Common myeloid progenitor, CD34-positive (primary cell): ENCODE results near the gene ATXN2.

Experiments
- CTCF ChIA-PET: fragments of 350-600 bp; sonication (Branson Sonifier 250); formaldehyde crosslinking; loops from one replicate; lab custom pipeline; 2021; ENCODE audit warnings: antibody characterized with exemption; lab: Charles Lee
- POLR2A ChIA-PET: fragments of 350-600 bp; sonication (Branson Sonifier 250); formaldehyde crosslinking; loops from one replicate; lab custom pipeline; 2021; ENCODE audit warnings: antibody characterized with exemption; lab: Charles Lee
- DNase-seq, 3 donors: peaks; one replicate each; pipeline versions ENCODE4 v3.0.0 to v3.0.0-alpha.2; 2013
- H3K27ac ChIP-seq, 2 experiments: 1 replicate in 1 of 2; 2 replicates in 1 of 2; pipeline ENCODE4 v1.7.0; 2013; ENCODE audit warnings: inconsistent platforms in 2 of 2, low read length in 2 of 2, mild to moderate bottlenecking in 2 of 2, low read depth in 1 of 2, moderate library complexity in 1 of 2; ENCODE audit not compliant: severe bottlenecking in 2 of 2, insufficient read depth in 1 of 2, poor library complexity in 1 of 2
- H3K27me3 ChIP-seq, 5 experiments: replicated peaks in 2 of 5; 1 replicate in 3 of 5; 2 replicates in 2 of 5; pipeline versions ENCODE4 v1.6.1 to v1.7.0; 2013; ENCODE audit warnings: low read length in 4 of 5, mild to moderate bottlenecking in 2 of 5, moderate library complexity in 2 of 5, inconsistent platforms in 1 of 5; ENCODE audit not compliant: insufficient read depth in 5 of 5, control insufficient read depth in 4 of 5
- H3K36me3 ChIP-seq, 4 experiments: 1 replicate in 2 of 4; 2 replicates in 2 of 4; pipeline versions ENCODE4 v1.6.1 to v1.7.0; 2013; ENCODE audit warnings: low read length in 3 of 4, control low read depth in 1 of 4, mild to moderate bottlenecking in 1 of 4; ENCODE audit not compliant: control insufficient read depth in 4 of 4, insufficient read depth in 4 of 4
- H3K4me1 ChIP-seq, 4 experiments: 1 replicate in 3 of 4; 2 replicates in 1 of 4; pipeline versions ENCODE4 v1.6.1 to v1.7.1; 2013; ENCODE audit warnings: low read length in 3 of 4, mild to moderate bottlenecking in 3 of 4, control low read depth in 1 of 4, inconsistent platforms in 1 of 4, moderate library complexity in 1 of 4; ENCODE audit not compliant: control insufficient read depth in 4 of 4, insufficient read depth in 4 of 4; ENCODE audit errors: control extremely low read depth in 1 of 4
- H3K4me3 ChIP-seq, 7 experiments: 1 replicate in 4 of 7; 2 replicates in 3 of 7; pipeline versions ENCODE4 v1.5.1 to v1.7.0; 2013; ENCODE audit warnings: mild to moderate bottlenecking in 7 of 7, low read length in 6 of 7, moderate library complexity in 6 of 7, inconsistent platforms in 2 of 7, low read depth in 2 of 7, control low read depth in 1 of 7; ENCODE audit not compliant: insufficient read depth in 4 of 7, control insufficient read depth in 1 of 7; ENCODE audit errors: extremely low read depth in 1 of 7
- H3K9me3 ChIP-seq, 5 experiments: 1 replicate in 4 of 5; 2 replicates in 1 of 5; pipeline versions ENCODE4 v1.6.1 to v1.7.1; 2013; ENCODE audit warnings: low read length in 4 of 5, mild to moderate bottlenecking in 2 of 5, inconsistent platforms in 1 of 5, low read depth in 1 of 5, moderate library complexity in 1 of 5; ENCODE audit not compliant: control insufficient read depth in 4 of 5, insufficient read depth in 2 of 5; ENCODE audit errors: control extremely low read depth in 1 of 5
- WGBS: methylation state at CpG from one replicate; pipeline ENCODE4 v1.1.5; 2013; ENCODE audit not compliant: insufficient coverage; 5-methylcytosine and 5-hydroxymethylcytosine counted together

ATXN2 gene

GRCh38 chr12:111455448-111456320 is 143.4 kb downstream of the ATXN2 start:
- Histone ChIP-seq H3K36me3 (peaks cover 14 to 76% (median 53%) of the 10 kb centered on the region in 4 experiments), H3K9me3 (no peaks in the 10 kb centered on the region), H3K27ac (peak overlapping the region in 1 of 2 experiments; percentile 19), H3K4me1 (peaks cover 0 to 15% (median 4%) of the 10 kb centered on the region in 4 experiments), H3K4me3 (no peak overlapping the region), H3K27me3 (no peaks in the 10 kb centered on the region)
- DNase-seq, result no peak
- ChIA-PET CTCF (interaction anchor here (1.2 to 21.6 kb wide), 6 partner anchors 11 to 125 kb away, joined by 4 to 820 read pairs (median 8); partner anchors contain the start of gene SH2B3), POLR2A (interaction anchor here (1.2 kb wide), 1 partner anchor 45 kb away, joined by 3 read pairs; no protein-coding TSS in a partner anchor)
- WGBS, result 96% methylated on average over 11 of the region's 15 CpGs

DNA sequence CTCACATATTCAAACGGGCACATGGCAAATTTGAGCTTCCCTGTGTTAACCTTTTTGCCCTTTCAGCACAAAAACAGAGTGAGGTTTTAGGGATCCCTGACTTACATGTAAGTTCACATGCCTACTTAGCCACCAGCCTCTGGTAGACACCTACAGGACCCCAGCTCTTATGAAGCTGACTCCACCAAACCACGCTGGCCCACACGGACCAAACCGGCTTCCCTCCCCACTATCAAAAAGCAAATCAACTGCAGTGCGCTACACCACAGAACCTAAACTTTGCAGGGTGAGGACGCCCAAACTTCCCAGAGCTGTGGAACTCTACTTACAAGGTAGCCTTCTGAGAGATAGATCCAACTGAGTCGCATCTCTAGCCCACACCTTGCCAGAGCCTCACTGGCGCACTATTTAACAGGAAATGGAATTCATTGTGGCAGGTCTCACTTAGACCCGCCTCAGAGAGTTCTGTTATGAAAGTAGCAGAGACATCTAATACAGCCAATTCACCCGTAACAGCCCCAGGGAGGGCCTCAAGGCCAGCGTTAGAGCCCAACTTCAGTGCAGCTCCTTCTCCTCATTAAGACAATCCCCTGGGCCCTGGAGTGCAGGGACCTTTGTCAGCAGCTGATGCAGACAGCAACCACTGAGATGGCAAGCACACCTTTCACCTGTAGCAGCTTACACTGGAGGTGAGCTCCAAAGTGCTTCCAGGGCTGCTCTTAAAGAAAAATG is 144.2 kb downstream of the ATXN2 start:
- DNase-seq, result no peak
- no peak overlapping the region for H3K4me3 ChIP-seq
- peaks cover 18 to 82% (median 60%) of the 10 kb centered on the region in 4 experiments for H3K36me3 ChIP-seq
- WGBS, result 79% methylated on average over 6 of the region's 11 CpGs
- H3K27me3 ChIP-seq, result no peaks in the 10 kb centered on the region
- CTCF ChIA-PET, result interaction anchor here (0.9 to 21.6 kb wide), 8 partner anchors 9 to 124 kb away, joined by 3 to 820 read pairs (median 4); partner anchors contain the start of gene SH2B3
- no peak overlapping the region for H3K27ac ChIP-seq
- no peaks in the 10 kb centered on the region for H3K9me3 ChIP-seq
- POLR2A ChIA-PET, result no interaction called here
- H3K4me1 ChIP-seq, result peaks cover 0 to 17% (median 8%) of the 10 kb centered on the region in 4 experiments

GRCh38 chr12:111454311-111454710 is 144.8 kb downstream of the ATXN2 start:
- H3K27me3 ChIP-seq, result no peaks in the 10 kb centered on the region
- ChIA-PET POLR2A (interaction anchor here (0.6 kb wide), 1 partner anchor 19 kb away, joined by 3 read pairs; no protein-coding TSS in a partner anchor), CTCF (interaction anchor here (0.9 to 21.6 kb wide), 7 partner anchors 8 to 74 kb away, joined by 3 to 820 read pairs (median 5); partner anchors contain the start of gene SH2B3)
- no peaks in the 10 kb centered on the region for H3K9me3 ChIP-seq
- DNase-seq, result no peak
- H3K36me3 ChIP-seq, result peaks cover 18 to 85% (median 60%) of the 10 kb centered on the region in 4 experiments
- H3K4me1 ChIP-seq, result peaks cover 0 to 23% (median 10%) of the 10 kb centered on the region in 4 experiments
- no peak overlapping the region for H3K4me3 ChIP-seq
- H3K27ac ChIP-seq, result no peak overlapping the region
- 85% methylated on average over 4 of the region's 4 CpGs for WGBS

DNA sequence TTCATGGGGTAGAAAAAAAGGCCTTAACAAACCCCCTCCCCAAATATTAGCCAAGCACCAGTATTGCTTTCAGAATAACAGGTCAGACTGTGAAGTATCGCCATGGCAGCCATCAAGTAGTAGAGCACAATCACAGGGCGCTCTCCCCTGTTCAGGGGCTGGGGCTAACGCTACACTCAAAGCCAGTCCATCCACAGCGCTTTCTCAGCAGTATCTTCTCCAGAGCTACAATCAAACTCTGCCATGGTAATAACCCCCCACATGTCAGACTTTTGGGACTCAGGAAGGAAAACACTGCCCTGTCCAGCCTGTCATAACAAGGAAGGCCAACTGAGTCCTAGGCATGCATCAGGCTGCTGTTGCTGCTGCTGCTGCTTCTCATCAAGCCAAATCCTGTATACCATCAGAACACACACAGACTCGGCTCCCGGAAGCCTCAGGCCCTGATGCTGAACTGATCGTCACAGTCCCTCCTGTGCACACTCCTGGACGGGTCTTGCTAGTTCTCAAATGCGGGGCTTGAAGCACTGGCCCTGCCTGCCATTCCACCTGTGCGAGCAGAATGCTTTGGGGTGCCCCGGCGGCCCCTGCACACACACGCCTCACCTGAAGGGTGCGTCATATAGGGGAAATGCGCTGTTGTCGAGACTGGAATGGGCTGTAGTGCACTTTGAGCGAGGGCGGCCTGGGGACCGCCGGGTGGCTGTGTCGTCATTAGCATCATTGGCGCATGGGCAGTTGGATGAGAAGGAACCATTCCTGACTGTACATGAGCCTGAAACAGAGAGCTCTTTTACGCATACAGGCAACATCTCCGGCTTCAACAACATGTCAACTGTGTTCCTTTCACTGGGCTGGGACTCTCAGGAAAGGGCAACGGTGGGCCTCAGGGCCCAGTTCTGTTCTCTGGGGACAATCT is 145.8 kb downstream of the ATXN2 start:
- H3K9me3 ChIP-seq, result no peaks in the 10 kb centered on the region
- DNase-seq, result no peak
- WGBS, result 94% methylated on average over 21 of the region's 25 CpGs
- no peak overlapping the region for H3K4me3 ChIP-seq
- ChIA-PET CTCF (interaction anchor here (0.6 to 21.6 kb wide), 3 partner anchors 13 to 51 kb away, joined by 3 to 820 read pairs (median 484); partner anchors contain the start of gene SH2B3), POLR2A (no interaction called here)
- peaks cover 14 to 89% (median 59%) of the 10 kb centered on the region in 4 experiments for H3K36me3 ChIP-seq
- peaks cover 7 to 32% (median 19%) of the 10 kb centered on the region in 4 experiments for H3K4me1 ChIP-seq
- no peaks in the 10 kb centered on the region for H3K27me3 ChIP-seq
- H3K27ac ChIP-seq, result no peak overlapping the region

DNA sequence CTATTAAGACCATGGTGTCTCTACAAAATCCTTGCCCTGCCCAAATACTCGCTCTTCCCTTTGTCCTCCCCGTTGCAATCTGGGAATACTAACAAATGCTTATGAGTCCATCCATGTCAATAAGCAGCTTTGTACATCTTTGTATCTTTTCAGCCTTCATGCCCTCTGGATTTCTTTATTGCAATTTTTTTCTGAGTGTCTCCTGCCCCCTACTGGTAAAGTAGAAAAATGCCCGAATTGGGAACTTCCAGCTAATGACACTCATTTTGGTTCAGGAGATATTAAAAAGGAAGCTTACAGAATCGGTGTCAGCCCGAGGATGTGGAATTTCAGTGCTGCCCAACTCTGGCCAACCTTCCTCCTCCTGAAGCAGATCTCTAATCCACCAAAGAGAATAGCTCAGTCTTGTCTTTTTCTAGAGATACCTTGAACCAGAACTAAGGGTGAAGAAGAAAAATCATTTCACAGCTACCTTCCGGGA is 147.4 kb downstream of the ATXN2 start:
- H3K27me3 ChIP-seq, result no peaks in the 10 kb centered on the region
- WGBS, result 38% methylated on average over 6 of the region's 6 CpGs
- POLR2A ChIA-PET, result interaction anchor here (1.0 to 1.8 kb wide), 6 partner anchors 14 to 55 kb away, joined by 4 to 12 read pairs (median 4); no protein-coding TSS in a partner anchor
- CTCF ChIA-PET, result interaction anchor here (0.7 to 21.6 kb wide), 17 partner anchors 10 to 180 kb away, joined by 3 to 820 read pairs (median 5); partner anchors contain the start of genes PHETA1 and SH2B3
- H3K4me1 ChIP-seq, result peaks cover 7 to 39% (median 28%) of the 10 kb centered on the region in 4 experiments
- H3K4me3 ChIP-seq, result no peak overlapping the region
- no peak overlapping the region for H3K27ac ChIP-seq
- peaks cover 18 to 92% (median 65%) of the 10 kb centered on the region in 4 experiments for H3K36me3 ChIP-seq
- no peaks in the 10 kb centered on the region for H3K9me3 ChIP-seq
- peak; percentile 67 to 80 (median 70) for DNase-seq

DNA sequence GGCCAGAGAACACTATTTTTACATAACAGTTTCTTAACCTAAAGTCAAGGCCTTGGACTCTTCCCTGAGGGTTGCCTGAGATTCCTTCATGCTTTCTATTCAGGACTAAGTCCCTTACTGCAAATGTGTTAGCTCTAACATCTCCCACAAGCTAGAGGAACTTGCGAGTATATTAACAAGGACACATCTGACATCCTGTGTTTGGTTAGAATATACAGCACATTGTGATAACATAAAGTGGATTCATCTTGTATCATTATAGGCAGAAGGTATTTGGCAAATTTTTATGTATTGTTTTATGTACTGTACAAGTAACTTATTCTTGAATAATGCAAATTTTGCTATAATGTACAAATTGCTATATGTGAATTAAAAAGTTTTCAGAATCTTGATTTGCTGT is 147.9 kb downstream of the ATXN2 start:
- ChIA-PET POLR2A (interaction anchor here (1.0 to 1.8 kb wide), 6 partner anchors 13 to 55 kb away, joined by 4 to 12 read pairs (median 4); no protein-coding TSS in a partner anchor), CTCF (interaction anchor here (0.8 to 21.6 kb wide), 17 partner anchors 10 to 179 kb away, joined by 3 to 820 read pairs (median 4); partner anchors contain the start of genes PHETA1 and SH2B3)
- Histone ChIP-seq H3K4me1 (peaks cover 10 to 43% (median 33%) of the 10 kb centered on the region in 4 experiments), H3K9me3 (no peaks in the 10 kb centered on the region), H3K36me3 (peaks cover 17 to 93% (median 67%) of the 10 kb centered on the region in 4 experiments), H3K27me3 (no peaks in the 10 kb centered on the region), H3K27ac (no peak overlapping the region), H3K4me3 (no peak overlapping the region)
- no peak for DNase-seq
- no CpG with 5 or more reads among the region's 1 CpG for WGBS
